Measurements from ENCODE around the gene PAWR.
"Not testable (repeated sequence)": the region's sequence is repeated elsewhere in the genome, so short reads cannot be mapped to it uniquely, and the experiment has no call there.

DNA sequence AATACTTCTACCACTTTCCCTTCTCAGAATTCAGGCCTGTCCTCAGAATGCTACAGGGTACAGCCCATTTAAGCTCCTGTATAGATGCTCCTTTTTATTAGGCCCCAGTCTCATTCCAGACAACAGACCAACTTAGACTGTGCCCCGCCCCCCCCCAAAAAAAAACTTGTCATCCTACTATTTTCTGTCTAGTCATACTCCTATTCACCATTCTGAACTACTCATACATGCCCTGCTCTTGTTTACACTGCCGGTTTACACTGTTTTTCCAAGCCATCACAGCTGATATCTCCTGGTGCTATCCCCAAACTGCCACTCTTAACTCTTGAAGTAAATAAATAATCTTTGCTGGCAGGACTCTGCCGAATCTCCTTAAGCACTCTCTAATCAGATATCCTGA lies 146.3 kb downstream of the PAWR start:
- TF ChIP-seq POLR2A, POLR2AphosphoS5 (IDR thresholded peaks at IDR 0.05): not testable (repeated sequence)
- TF ChIP-seq, protein P1, sequence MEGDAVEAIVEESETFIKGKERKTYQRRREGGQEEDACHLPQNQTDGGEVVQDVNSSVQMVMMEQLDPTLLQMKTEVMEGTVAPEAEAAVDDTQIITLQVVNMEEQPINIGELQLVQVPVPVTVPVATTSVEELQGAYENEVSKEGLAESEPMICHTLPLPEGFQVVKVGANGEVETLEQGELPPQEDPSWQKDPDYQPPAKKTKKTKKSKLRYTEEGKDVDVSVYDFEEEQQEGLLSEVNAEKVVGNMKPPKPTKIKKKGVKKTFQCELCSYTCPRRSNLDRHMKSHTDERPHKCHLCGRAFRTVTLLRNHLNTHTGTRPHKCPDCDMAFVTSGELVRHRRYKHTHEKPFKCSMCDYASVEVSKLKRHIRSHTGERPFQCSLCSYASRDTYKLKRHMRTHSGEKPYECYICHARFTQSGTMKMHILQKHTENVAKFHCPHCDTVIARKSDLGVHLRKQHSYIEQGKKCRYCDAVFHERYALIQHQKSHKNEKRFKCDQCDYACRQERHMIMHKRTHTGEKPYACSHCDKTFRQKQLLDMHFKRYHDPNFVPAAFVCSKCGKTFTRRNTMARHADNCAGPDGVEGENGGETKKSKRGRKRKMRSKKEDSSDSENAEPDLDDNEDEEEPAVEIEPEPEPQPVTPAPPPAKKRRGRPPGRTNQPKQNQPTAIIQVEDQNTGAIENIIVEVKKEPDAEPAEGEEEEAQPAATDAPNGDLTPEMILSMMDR (IDR thresholded peaks at IDR 0.05): not testable (repeated sequence)

Measured in breast epithelium (tissue), 3 donors.